Parathyroid adenoma (tissue), 2 donors: ENCODE results near the gene ARMS2.

Experiments
- H2AFZ ChIP-seq: fragments of 300-600 bp; sonication (generic); one replicate; pipeline ENCODE4 v1.7.0; 2017; ENCODE audit warnings: antibody characterized with exemption, mild to moderate bottlenecking
- H3K27ac ChIP-seq: fragments of 300-600 bp; sonication (generic); one replicate; pipeline ENCODE4 v1.7.0; 2017
- H3K27me3 ChIP-seq: fragments of 300-600 bp; sonication (generic); one replicate; pipeline ENCODE4 v1.7.0; 2017; ENCODE audit warnings: low read length; ENCODE audit not compliant: control insufficient read depth, insufficient read depth
- H3K36me3 ChIP-seq: fragments of 300-600 bp; sonication (generic); one replicate; pipeline ENCODE4 v1.7.0; 2017; ENCODE audit warnings: low read length; ENCODE audit not compliant: control insufficient read depth, insufficient read depth
- H3K4me1 ChIP-seq: fragments of 300-600 bp; sonication (generic); one replicate; pipeline ENCODE4 v1.7.0; 2017; ENCODE audit warnings: control low read depth
- H3K4me2 ChIP-seq: fragments of 300-600 bp; sonication (generic); one replicate; pipeline ENCODE4 v1.7.0; 2017; ENCODE audit warnings: low read length
- H3K4me3 ChIP-seq: fragments of 300-600 bp; sonication (generic); one replicate; pipeline ENCODE4 v1.7.0; 2017; ENCODE audit warnings: low read depth, low read length
- H3K79me2 ChIP-seq: fragments of 300-600 bp; sonication (generic); one replicate; pipeline ENCODE4 v1.7.0; 2017; ENCODE audit warnings: control low read depth
- H3K9ac ChIP-seq: fragments of 300-600 bp; sonication (generic); one replicate; pipeline ENCODE4 v1.7.0; 2017; ENCODE audit warnings: mild to moderate bottlenecking
- H3K9me3 ChIP-seq: fragments of 300-600 bp; sonication (generic); one replicate; pipeline ENCODE4 v1.7.0; 2017; ENCODE audit warnings: low read length; ENCODE audit not compliant: control insufficient read depth
- CTCF ChIP-seq: fragments of 300-600 bp; sonication (generic); IDR thresholded peaks from one replicate; pipeline ENCODE4 v1.7.0; 2017; ENCODE audit warnings: antibody characterized with exemption, mild to moderate bottlenecking
- donor health status: primary hyperparathyroidism.

ARMS2 gene

DNA sequence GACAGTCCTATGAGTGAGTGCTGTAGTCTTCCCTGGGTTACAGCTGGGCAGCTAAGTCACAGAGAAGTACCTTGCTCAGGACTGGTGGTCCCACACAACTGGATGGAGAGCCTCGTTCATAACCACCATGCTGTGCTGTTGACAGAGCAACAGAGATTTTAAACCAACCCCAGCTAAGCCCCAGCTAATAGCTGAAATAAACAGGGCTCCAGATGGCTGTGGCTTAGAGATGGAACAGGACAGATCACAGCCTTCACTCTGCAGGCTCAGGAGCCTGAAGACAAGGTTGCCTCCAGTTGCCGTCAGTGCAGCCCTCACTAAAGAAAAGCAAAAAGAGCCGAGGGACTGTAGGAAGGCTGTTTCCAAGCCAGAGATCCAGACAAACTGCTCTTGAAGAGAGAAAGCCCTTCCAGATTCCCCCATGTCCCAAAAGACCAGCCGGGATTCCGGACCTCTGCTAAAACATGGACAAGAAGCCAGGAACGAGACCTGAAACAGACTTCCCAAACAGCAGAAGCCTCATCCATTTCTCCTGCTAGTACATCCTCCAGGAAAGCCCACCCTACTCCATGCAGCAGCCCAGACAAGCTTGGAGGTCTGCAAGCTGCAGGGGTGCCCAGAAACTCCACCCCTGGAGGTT, 11.1 kb downstream of the ARMS2 start:
- no peaks in the 10 kb centered on the region for H3K36me3 ChIP-seq
- no peaks in the 10 kb centered on the region for H3K27me3 ChIP-seq
- H2AFZ ChIP-seq = no peak overlapping the region
- H3K4me2 ChIP-seq = no peak overlapping the region
- no peak for TF ChIP-seq CTCF
- H3K4me1 ChIP-seq = no peaks in the 10 kb centered on the region
- no peak overlapping the region for H3K27ac ChIP-seq
- no peak overlapping the region for H3K9ac ChIP-seq
- no peaks in the 10 kb centered on the region for H3K9me3 ChIP-seq
- H3K79me2 ChIP-seq = peaks cover 3% of the 10 kb centered on the region
- H3K4me3 ChIP-seq = no peak overlapping the region

- Histone ChIP-seq H2AFZ (no peak overlapping the region), H3K4me1 (no peaks in the 10 kb centered on the region), H3K27me3 (no peaks in the 10 kb centered on the region), H3K27ac (no peak overlapping the region), H3K36me3 (no peaks in the 10 kb centered on the region), H3K9me3 (no peaks in the 10 kb centered on the region), H3K9ac (no peak overlapping the region), H3K4me3 (no peak overlapping the region), H3K4me2 (no peak overlapping the region), H3K79me2 (peaks cover 7% of the 10 kb centered on the region)
- TF ChIP-seq CTCF = no peak
Observed at GRCh38 chr10:122466951-122467381, 12.5 kb downstream of the ARMS2 start.

DNA sequence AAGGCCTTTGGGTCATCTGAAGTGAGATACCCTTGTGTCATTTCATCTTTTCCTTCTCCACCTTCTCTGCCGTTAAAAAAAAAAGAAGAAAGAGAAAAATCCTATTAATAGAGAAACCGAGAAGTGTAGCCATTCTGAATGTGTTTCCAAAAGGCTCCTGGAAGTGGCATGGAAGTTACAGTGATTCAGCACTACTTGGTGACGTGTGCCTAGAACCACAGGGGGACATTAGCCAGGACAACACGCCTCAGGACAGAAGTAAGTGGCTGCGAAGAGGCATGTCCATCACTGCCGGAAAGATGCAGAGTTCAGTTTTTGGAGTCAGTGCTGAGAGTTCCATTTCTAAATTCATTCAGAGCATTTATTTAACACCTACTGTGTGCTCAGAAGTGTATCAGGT, 13.2 kb downstream of the ARMS2 start:
- Histone ChIP-seq H3K4me2 (no peak overlapping the region), H3K27me3 (no peaks in the 10 kb centered on the region), H3K4me1 (no peaks in the 10 kb centered on the region), H3K4me3 (no peak overlapping the region), H2AFZ (no peak overlapping the region), H3K27ac (no peak overlapping the region), H3K9me3 (no peaks in the 10 kb centered on the region), H3K36me3 (no peaks in the 10 kb centered on the region), H3K9ac (no peak overlapping the region), H3K79me2 (peaks cover 7% of the 10 kb centered on the region)
- TF ChIP-seq CTCF = no peak

GRCh38 chr10:122468307-122468925, 14.0 kb downstream of the ARMS2 start:
- Histone ChIP-seq H3K27me3 (no peaks in the 10 kb centered on the region), H3K27ac (no peak overlapping the region), H3K36me3 (no peaks in the 10 kb centered on the region), H3K9ac (no peak overlapping the region), H3K79me2 (peaks cover 7% of the 10 kb centered on the region), H3K4me1 (no peaks in the 10 kb centered on the region), H3K9me3 (no peaks in the 10 kb centered on the region), H3K4me3 (no peak overlapping the region), H3K4me2 (no peak overlapping the region), H2AFZ (no peak overlapping the region)
- no peak for TF ChIP-seq CTCF
